Right renal pelvis (tissue), 4 donors: ENCODE measurements around the gene NUDT16L1. TPM values are rescaled to one million over a fixed set of nuclear protein-coding genes. Genes with fewer than 3 reads are reported as not detected.
A peak's percentile ranks its signal among the peaks of the same experiment; 100 is the strongest.
"Not testable (repeated sequence)": the region's sequence is repeated elsewhere in the genome, so short reads cannot be mapped to it uniquely, and the experiment has no call there.

Experiments
- DNase-seq, 4 donors: peaks; one replicate each; pipeline ENCODE4 v3.0.0-alpha.2; 2013; ENCODE audit warnings: low read depth in 4 of 4, low spot score in 3 of 4, missing footprints in 1 of 4
- polyA plus RNA-seq, 4 donors: library from polyadenylated mRNA; unstranded; fragments of 120-200 nt; gene quantifications; one replicate each; pipeline ENCODE4 v1.2.1, GENCODE V29; 2013; ENCODE audit not compliant: insufficient read length in 4 of 4

Gene NUDT16L1
- polyA plus RNA-seq: 10 to 100 TPM; 39.7 to 55.9 (median 43.3) TPM

DNA sequence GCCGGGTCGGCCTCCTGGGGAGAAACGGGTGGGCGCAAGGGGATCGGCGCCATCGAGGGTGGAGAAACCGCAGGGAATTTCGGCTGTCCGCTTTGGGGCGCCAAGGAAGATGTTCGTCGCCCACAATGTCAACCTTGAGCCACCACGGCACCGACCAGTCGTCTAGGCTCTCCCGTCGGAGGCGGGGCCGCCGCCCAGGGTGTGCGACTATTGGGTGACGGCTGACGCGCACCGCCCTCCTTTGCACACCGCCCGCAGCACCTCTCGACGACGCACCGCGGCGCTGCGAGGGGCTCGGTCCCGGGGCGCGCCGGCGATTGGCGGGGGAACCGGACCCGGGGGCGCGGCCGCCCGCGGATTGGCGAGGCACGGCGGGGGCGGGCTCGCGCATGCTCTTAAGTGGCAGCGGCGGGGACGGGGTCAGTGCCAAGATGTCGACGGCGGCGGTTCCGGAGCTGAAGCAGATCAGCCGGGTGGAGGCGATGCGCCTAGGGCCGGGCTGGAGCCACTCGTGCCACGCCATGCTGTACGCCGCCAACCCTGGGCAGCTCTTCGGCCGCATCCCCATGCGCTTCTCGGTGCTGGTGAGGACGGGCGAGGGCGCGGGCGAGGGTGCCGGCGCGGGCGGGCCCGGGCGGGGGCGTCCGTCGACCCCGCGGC lies at the start of gene NUDT16L1:
Gene NUDT16L1, plus strand, starts transcription at position 267 of the 660 bp plus-strand sequence. Its CDS starts 165 bp downstream, at position 432.
- peak; percentile 89 to 93 (median 92) for DNase-seq

DNA sequence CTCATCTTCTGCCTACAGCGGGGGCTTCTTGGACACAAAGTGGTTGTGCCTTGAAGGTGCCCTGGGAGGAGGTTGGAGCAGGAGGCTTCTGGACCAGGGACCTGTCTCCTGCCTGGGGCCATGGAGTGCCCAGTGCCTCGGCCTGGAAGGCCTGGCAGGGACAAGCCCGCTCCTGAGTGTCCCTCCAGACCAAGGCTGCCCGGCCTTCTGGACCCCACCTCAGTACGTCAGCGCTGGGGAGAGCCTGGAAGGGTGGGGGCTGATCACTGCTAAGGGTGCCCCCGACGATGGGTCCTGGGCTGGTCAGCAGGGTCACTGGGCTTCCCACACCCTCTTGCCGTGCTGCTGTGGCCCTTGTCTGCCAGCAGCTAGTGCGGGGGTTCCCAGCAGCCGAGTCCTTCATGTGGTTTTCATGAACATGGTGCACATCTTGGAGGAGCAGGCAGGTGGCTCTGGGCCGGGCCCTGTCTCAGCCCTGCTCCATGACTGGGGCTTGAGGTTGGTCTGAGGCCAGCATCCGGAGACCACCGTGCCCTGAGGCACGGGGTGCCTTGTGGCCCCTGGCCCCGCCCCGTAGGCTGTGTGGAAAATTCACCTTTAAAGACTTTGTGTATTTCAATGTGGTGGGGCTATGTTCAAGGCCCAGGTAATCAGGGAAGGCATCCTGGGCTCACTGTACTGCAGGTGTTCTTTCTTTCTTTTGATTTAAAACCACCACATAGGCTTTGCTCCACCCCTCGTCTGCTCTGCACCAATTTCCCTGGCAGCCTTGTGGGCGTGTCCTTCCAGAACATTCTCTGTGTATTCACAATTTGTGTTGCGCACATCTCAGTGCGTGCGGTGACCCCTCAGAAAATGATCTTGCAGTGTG lies 46.4 kb upstream of the NUDT16L1 start:
- DNase-seq: no peak

DNA sequence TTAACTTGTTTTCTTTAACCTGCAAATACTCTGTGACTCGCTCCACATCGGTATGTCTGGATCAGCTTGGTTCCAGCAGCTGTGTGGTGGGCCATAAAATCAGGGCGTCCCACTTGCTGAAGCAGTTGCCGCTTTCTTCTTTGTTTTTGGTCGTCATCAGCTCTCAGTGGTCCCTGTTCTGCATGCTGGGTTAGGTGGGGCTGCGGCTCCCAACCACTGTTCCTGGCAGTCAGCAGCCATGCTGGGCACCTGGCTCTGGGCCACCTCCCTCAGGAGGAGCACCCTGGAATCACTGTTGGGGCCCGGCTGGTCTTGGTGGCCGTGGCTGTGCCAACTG lies 45.8 kb upstream of the NUDT16L1 start:
- DNase-seq: no peak

DNA sequence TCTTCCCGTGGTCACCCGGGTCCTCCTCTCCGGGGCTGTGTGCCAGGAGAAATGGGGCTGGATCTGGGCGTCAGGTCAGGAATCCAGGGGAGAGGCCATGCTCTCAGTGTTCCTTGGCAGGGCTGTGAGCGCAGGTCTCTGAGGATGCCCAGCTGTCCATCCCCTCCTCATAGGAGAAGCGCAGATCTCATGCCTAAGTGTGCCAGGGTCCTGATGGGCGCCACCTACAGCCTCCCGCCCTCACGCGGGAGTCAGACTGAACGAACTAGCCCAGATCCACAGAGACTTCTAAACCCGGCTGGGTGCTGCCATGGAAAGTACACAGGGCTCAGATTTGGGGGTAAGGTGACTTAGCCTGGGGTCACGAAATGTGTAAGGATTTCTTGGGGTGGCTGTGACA lies 44.4 kb upstream of the NUDT16L1 start:
- no peak for DNase-seq

DNA sequence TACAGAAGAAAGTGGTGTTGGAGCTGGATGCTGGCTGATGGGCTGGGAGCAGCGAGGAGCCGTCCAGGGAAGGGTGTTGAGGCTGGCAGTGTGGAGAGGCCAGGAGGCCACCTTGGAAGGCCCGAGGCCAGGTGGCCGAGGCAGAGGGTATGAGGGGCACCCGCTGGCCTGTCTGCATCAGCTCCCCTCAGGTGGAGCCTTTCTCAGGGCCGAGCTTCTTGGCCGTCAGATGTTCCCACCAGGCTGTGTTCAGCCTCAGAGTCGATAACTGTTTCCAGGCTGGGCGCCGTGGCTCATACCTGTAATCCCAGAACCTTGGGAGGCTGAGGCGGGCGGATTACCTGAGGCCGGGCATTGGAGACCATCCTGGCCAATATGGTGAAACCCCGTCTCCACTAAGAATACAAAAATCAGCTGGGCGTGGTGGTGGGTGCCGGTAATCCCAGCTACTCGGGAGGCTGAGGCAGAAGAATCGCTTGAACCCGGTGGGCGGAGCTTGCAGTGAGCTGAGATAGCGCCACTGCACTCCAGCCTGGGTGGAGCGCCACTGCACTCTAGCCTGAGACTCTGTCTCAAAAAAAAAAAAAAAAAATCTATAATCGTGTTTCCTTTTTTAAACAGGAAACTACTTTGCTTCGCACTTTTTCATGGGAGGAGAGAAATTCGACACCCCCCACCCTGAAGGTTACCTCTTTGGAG lies 43.5 kb upstream of the NUDT16L1 start:
- no peak for DNase-seq

GRCh38 chr16:4650443-4651074 lies 42.8 kb upstream of the NUDT16L1 start:
- not testable (repeated sequence) for DNase-seq

- no peak for DNase-seq
Observed at GRCh38 chr16:4651827-4652226, 41.5 kb upstream of the NUDT16L1 start.

DNA sequence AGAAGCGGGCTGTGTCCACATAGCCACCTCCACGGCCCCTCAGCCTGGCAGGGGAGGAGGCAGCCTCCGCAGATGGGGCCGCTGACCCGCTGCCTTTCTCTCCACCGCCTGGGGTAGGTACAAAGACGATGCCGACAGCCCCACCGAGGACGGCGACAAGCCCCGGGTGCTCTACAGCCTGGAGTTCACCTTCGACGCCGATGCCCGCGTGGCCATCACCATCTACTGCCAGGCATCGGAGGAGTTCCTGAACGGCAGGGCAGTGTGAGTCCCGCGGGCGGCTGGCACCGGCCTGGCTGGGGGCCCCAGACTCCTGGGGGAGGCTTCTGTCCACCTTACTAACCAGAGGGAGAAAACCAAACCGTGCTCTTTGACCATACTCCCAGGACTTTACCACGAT lies 40.8 kb upstream of the NUDT16L1 start:
- DNase-seq: no peak

- DNase-seq: no peak
Observed at GRCh38 chr16:4654011-4654963, 39.1 kb upstream of the NUDT16L1 start.

DNA sequence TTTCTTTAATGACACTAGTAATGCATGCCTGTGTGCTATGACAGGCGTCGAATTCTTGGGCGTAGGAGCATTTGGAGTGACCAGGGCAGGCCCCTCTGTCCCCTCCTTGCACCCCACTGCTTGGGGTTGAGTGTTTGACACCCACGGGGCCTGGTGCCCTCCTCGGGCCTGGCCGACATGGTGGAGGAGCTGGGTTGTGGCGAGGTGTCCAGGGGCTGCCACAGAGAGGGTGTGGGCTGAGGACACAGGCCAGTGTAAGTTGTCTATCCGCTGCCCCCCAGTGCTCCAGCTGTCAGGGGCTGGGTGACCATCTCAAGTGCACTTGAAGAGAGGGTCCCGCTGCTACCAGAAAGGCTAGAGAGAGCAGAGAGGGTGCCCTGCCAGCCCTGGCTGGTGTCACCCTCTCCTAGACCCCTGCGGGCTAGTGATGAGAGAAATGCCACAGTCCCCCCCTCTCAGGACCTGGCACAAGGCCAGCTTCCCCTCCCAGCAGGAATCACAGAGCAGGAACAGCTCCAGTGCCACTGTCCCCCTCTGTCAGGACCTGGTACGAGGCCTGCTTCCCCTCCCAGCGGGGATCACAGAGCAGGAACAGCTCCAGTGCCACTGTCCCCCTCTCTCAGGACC lies 38.3 kb upstream of the NUDT16L1 start:
- DNase-seq: no peak

GRCh38 chr16:4655801-4656200 lies 37.6 kb upstream of the NUDT16L1 start:
- DNase-seq: no peak

GRCh38 chr16:4656221-4656620 lies 37.1 kb upstream of the NUDT16L1 start:
- no peak for DNase-seq

- DNase-seq: no peak
Observed at GRCh38 chr16:4656695-4657686, 36.4 kb upstream of the NUDT16L1 start.

GRCh38 chr16:4659363-4660353 lies 33.7 kb upstream of the NUDT16L1 start:
- DNase-seq: no peak

DNA sequence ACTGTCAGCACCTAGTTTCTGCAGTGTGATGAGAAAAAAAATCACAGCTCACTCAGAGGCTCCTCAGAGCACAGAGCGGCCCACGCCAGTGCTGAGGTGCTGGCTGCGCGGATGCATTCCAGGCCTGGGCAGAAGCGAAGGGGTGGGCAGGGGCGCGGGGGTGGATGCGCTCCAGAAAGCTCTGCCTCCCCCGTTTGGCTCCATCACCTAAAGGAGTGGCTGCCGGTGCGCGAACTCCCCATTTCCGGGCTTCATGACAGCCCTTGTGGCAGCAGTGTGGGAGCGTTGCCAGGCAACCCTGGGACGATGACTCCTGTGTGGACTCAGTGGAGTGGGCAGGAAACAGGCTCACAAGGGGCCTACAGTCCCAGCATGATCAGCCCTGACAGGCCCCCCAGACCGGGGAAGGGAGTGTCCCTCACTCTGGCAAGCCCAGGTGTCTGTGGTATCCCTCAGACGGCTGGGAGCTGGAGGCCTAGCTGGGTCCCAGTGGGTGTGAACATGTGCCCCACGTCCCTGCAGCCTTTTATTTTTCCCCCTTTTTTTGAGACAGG lies 32.8 kb upstream of the NUDT16L1 start:
- DNase-seq: peak in 3 of 4 donors; percentile 65 to 73 (median 68)

- DNase-seq: no peak
Observed at GRCh38 chr16:4661661-4662060, 31.7 kb upstream of the NUDT16L1 start.

- no peak for DNase-seq
Observed at GRCh38 chr16:4663465-4663776, 29.9 kb upstream of the NUDT16L1 start.
